ENCODE data around the gene BTBD17.
A peak's percentile ranks its signal among the peaks of the same experiment; 100 is the strongest.

Gene BTBD17

DNA sequence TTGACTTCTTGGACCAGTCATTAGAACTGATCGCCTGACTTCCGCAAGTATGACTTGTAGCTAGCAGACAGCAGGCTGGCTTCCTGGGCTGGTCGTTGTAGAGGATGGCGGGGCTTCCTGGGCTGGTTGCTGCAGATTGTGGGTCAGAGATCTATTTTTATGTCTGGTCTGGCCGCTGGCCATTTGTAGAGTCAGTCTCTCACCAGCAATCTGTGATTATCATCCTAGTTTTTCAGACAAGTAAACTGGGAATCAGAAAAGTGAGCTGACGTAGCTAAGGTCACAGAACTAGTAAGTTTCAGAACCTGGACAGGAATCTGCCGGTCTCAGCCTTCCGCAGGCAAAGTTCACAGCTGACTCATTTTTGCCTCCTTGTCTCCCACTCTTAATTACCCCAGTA, 24.7 kb upstream of the BTBD17 start:
- DNase-seq = peak; percentile 77 to 79

DNA sequence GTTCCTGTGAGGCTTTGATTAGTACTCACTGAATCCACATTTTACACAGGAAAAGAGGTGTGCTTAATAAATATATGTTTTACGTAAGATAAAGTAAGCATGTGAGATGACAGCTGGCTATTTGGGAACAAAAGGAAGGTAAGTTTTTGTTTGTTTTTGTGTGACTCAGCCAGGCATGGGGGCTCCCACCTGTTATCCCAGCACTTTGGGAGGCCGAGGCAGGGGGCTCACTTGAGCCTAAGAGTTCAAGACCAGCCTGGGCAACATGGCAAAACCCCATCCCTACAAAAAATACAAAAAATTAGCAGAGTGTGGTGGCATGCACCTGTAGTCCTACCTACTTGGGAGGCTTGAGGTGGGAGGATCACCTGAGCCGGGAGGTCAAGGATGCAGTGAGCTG, 23.5 kb upstream of the BTBD17 start:
- no peak for DNase-seq

DNA sequence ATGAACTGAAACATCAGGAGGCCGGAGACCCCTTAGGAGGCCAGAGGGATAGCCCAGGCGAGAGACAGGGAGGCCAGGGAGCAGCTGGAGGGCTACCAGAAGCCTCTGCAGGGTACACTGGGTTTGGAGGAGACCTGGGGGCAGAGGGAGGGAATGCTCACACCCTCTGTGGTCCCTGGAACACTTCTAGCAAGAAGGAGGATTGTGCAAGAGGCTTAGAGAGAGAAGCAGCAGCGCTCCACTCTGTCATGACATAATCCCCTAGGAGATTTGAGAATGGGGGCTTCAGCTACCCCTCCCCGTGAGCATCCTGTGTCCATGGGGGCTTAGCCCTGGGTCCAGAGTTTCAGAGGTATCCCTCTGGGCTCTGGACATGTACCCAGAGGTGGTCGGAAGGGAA, 21.5 kb upstream of the BTBD17 start:
- DNase-seq = no peak

DNA sequence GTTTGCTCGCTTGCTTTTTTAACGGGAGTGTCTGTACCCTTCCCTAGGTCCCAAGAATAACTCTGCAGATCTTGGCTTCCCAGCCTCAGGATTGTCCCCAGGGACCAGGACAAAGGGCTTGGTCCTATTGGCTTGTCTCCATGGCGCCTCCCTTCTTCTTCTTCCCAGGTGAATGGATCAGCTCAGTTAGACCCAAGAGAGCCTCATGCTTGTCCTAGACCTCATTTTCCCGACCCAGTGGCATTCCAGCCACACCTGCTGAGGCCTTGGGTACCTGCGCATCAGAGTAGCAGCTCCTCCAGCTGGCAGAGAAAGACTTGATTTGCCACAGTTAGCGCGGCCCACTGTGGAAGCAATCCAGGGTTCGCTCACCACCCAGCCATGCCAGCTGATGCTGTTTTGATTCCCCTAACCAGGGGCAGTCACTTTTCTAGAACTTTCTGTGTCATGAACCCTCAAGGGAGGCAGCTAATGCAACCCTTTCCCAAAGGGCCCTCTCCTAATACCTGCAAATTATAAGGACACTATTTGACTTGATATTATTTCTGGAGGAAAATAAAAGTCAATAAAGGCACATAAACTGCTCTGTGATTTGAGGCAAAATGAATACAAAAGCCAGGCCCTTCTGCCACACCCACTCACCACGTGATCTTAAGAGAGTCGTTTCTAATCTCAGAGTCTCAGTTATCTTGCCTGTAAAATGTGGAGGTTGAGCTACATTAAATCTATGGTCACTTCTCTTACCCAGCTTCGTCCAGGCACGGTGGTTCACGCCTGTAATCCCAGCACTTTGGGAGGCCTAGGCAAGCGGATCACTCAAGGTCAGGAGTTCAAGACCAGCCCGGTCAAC, 19.5 kb upstream of the BTBD17 start:
- no peak for DNase-seq

DNA sequence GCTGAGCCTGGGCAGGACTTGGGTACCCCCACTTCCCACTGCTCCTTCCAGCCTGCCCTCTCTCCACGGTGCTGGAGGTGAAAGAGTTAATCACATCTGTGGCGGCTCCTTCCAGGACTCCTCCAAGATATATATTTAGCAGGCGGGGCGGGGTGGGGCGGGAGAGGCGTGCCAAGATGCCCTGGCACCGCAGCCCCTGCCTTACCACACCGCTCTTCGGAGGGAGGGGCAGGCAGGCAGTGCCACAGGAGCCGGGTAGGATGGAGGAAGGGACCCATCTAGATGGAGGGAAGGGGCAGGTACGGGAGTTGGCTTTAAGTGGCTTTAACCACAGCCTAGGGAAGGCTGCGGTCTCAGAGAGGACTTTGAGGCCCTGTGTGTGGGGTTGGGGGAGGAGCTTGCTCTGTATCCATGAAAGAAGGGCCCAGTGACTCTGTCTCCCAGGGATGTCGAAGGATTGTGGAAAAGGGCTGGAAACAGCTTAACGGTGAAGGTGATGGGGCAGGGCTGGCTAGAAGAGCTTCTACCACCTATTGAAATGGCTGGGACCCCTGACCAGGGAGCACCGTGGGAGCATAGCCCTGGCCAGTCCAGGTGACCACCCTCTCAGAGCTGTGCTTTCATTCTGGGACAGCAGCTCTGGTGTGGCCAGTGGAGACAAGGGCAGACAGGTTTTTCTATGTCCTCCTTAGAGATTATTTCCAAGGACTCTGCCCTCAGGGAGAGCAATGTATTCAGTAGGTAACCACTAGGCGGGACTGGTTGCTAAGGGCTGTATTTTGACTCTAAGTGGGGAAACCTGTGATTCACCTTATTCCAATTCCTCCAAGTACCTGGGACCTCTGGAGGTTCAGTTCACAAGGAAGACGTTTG, 18.7 kb upstream of the BTBD17 start:
- DNase-seq = no peak

DNA sequence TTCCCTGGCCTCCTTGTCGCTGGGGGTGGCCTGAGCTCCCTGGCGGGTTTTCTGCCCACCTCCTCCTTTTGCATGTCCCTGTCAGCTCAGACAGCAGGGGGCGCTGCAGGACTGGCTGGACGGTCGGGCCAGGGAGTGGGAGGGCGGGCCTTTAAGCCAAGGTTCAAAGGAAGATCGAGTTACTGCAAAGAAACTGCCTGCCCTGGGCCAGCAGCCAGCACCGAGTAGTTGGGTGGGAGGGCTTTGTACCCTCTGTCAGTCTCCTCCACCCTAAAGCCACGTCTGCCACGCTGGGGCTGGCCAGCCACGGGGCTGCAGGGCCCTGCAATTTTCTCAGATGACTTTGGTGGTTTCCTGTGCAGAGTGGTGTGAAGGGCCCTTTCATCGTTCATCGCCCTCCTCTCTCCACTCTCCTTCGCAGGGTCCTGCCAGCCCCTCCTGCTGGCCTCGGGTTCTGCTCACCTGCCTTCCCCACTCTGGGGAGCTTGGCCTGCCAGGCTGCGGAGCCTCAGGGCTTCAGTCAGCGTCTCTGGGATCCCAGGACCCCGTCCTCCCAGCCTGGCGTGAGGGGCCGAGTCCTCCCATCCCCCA, 17.9 kb upstream of the BTBD17 start:
- DNase-seq = peak; percentile 52 to 85

GRCh38 chr17:74374858-74375257, 13.2 kb upstream of the BTBD17 start:
- no peak for DNase-seq

DNA sequence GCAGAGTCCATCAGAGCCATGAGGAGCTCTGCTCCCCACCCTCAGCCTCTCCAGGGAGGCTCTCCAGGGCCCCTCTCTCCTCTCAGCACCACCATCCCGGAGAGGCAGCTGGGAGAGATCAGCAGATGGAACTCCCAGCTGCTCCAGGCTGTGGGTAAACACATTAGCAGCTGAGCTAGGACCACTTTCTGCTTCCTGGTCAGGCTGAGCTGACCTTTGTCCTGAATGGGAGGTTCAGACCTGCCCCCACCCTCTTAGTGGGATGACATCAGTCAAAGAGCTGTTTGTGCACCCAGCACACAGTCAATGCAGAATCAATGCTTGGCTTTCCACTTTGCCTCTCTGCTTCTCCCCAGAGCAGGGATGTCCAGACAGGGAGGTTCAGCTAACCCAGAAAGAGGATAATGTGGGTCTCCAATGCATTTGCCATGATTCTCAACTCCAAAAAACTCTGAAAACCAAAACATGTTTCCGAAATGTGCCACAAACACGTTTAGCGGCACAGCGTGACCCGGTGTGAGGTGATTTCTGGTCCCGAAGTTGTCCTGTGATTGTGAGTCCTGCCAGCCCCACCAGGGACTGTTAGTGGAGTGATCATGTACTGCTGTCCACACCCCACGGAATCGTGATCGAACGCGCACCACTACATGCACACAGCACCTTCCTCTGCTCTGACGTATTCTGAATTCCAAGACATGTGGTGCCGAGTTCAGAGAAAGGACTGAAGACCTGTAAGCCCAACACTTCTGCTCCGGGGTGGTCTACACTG, 12.4 kb upstream of the BTBD17 start:
- DNase-seq = no peak

GRCh38 chr17:74372426-74372825, 10.8 kb upstream of the BTBD17 start:
- no peak for DNase-seq

GRCh38 chr17:74371653-74372147, 10.0 kb upstream of the BTBD17 start:
- DNase-seq = no peak

DNA sequence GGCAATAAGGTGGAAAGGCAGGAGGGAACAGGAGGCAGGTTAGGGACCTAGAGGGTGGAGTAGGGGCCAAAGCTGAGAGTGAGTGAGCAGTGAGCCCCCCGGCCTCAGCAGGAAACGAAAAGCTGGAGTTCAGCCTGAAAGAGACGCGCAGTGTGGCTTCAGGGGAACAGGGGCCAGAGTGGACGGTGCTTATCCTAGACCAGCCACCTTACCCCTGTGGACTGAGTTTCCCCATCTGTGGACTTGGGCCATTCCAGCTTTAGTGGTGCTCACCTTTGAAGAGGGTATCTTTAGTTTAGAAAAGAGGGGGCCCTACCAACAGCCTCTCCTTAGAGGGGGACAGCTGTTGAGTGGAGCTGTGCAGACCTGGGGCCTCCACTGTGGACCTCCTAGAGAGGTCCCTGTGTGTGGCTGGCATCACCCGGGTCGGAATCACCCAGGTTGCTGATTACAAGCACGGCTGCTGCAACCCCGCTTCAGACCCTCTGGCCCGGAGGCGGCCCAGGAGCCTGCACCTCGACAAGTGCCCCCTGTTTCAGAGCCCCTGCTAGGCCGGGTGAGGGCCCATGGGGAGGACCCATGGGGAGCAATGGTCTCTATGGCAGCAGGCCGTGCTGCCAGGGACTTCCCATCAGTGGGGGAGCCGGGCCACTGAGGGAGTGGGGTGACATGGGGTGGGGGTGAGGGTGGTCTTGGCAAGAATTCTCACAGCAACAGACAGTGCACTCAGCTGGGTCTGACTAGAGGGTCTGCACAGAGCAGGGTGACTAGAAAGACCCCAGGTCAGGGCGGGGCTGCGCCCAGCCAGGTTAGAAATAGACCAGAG, 8.2 kb upstream of the BTBD17 start:
- no peak for DNase-seq

GRCh38 chr17:74369221-74369620, 7.6 kb upstream of the BTBD17 start:
- no peak for DNase-seq

- DNase-seq = no peak
Observed at GRCh38 chr17:74368341-74369081, 6.8 kb upstream of the BTBD17 start.

DNA sequence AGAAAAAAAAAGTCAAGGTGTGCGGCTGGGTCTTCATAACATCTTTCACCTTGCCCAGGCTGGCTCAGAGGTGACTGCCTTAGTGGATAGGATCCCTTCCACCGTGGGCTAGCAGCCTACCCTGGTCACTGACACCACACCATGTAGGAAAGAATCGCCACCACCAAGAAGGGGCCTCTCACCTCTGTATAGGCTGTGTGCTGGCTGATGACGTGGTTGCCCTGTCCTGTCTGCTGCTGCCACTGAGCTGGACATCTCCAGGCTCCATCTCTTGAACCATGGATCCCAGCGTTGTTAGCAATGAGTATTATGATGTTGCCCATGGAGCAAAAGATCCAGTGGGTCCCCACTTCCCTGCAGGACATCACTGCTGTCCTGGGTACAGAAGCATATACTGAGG, 5.5 kb upstream of the BTBD17 start, which contains the start of gene GPR142:
TSS of gene GPR142 (plus strand) at position 301 of the 400 bp plus-strand sequence. CDS start 2,035 bp downstream, outside the sequence.
- no peak for DNase-seq

DNA sequence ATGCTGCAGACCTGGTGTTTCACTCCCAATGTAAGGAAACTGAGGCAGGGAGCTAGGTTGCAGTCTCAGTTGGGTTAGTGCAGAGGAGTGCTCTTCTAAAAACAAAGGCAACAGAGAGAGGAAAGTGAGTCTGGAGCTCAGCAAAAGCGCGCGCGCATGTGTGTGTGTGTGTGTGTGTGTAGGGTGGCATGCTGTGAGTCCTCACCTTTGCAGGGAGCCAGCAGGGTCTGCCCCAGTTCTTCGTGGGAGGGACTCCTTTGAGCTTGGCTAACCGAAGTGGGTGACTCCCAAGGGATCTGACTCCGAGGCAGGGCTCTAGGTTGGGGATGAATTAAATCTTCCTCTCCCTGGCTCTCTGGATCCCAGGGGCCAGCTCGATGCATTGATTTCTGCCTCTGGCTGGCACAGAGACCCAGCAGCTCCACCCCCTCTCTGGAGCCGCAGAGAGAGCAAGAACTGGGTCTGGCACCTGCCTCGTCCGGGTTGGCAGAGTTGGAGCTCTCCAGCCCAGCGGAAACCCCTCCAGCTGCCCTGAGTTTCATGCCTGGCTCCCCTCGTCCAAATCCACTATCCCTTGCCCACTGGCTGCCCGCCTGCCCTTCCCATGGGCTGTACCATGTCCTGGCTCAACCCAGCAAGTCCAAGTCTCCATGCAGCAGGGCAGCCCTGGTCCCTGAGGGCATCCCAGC, 1.3 kb upstream of the BTBD17 start:
- no peak for DNase-seq

GRCh38 chr17:74362069-74362405, 369 bp upstream of the BTBD17 start:
- DNase-seq = no peak

- DNase-seq = no peak
Observed at GRCh38 chr17:74360899-74361229, 804 bp downstream of the BTBD17 start.

- DNase-seq = no peak
Observed at GRCh38 chr17:74359916-74360315, 1.8 kb downstream of the BTBD17 start.

DNA sequence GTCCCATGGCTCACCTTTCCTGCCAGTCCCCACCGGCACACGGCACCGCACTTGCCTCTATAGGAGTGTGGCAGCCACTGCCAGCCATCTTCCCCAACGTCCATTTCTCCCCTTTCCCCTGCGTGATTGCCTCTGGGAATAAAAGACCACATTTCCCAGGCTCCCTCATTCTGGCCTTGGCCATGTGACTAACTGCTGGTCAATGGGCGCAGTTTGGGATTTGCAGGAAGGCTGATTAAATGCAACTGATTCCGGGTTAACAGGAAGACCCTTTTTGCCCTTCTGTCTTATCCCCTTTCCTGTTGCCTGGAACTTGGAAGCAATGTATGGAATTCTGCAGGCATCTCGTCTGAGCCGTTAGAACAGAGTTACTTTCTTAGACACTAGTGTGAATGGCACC, 3.0 kb downstream of the BTBD17 start:
- DNase-seq = no peak

GRCh38 chr17:74357466-74357809, 4.2 kb downstream of the BTBD17 start:
- DNase-seq = no peak

Data from cerebellar nuclear complex (tissue), 1 donor.